ENCODE data around the gene TMTC1. TPM values are rescaled to one million over a fixed set of nuclear protein-coding genes. Genes with fewer than 3 reads are reported as not detected.

The TMTC1 gene
- total and polyA plus RNA-seq, 2 experiments from 2014 or later: 4.8 to 24.3 TPM

GRCh38 chr12:29713729-29714128 is 70.0 kb downstream of the TMTC1 start (continued):
- no peak for TF ChIP-seq POLR2AphosphoS5 (IDR thresholded peaks at IDR 0.05; ENCODE audit: low read depth)

- H2AFZ ChIP-seq: no peak overlapping the region
- H3K27ac ChIP-seq (ENCODE audit: low read depth): no peak overlapping the region
- H3K9me2 ChIP-seq (ENCODE audit: insufficient read depth): peaks cover 6% of the 10 kb centered on the region; the same call in 1 of the 2 replicates
Observed at GRCh38 chr12:29711381-29711780, 72.4 kb downstream of the TMTC1 start.

More at GRCh38 chr12:29711381-29711780, 72.4 kb downstream of the TMTC1 start:
- H3K27me3 Mint-ChIP-seq (ENCODE audit: insufficient read depth, low read depth, poor library complexity): peaks cover 2% of the 10 kb centered on the region
- H4K20me1 ChIP-seq (replicated peaks; ENCODE audit: insufficient read depth): no peaks in the 10 kb centered on the region
- no peak for ATAC-seq
- H3K4me2 ChIP-seq: no peak overlapping the region
- no peaks in the 10 kb centered on the region for H3K79me2 ChIP-seq (replicated peaks; ENCODE audit: insufficient read depth)
- no peak overlapping the region for H3K27ac Mint-ChIP-seq
- no peak overlapping the region for H3K4me3 ChIP-seq
- no peaks in the 10 kb centered on the region for H3K36me3 ChIP-seq (ENCODE audit: insufficient read depth)
- no peaks in the 10 kb centered on the region for H3K27me3 ChIP-seq (ENCODE audit: insufficient read depth)
- TF ChIP-seq REST (IDR thresholded peaks at IDR 0.05; ENCODE audit: unreplicated experiment) (no peak), CTCF (conservative IDR thresholded peaks at IDR 0.05; ENCODE audit: low read depth in 2 of 2) (no peak), ZNF462 (CRISPR knock-in tag; IDR thresholded peaks at IDR 0.05) (no peak), EZH2phosphoT487 (IDR thresholded peaks at IDR 0.05; ENCODE audit: unreplicated experiment) (no peak), NANOG (IDR thresholded peaks at IDR 0.05; ENCODE audit: borderline replicate concordance) (no peak), EZH2 (IDR thresholded peaks at IDR 0.05; ENCODE audit: low read depth, unreplicated experiment) (no peak), ETS1 (IDR thresholded peaks at IDR 0.05) (no peak), CREB1 (CRISPR knock-in tag; IDR thresholded peaks at IDR 0.05; ENCODE audit: low read depth) (no peak), ZNF114 (CRISPR knock-in tag; IDR thresholded peaks at IDR 0.05) (no peak), POLR2AphosphoS5 (IDR thresholded peaks at IDR 0.05; ENCODE audit: low read depth) (no peak), JUNB (IDR thresholded peaks at IDR 0.05; ENCODE audit: unreplicated experiment) (no peak)
- no peaks in the 10 kb centered on the region for H3K9me3 Mint-ChIP-seq
- peaks cover 13% of the 10 kb centered on the region for H3K4me1 ChIP-seq (ENCODE audit: insufficient read depth)
- no peak for DNase-seq (ENCODE audit: low spot score)
- H3F3A ChIP-seq (replicated peaks; ENCODE audit: low read depth): no peaks in the 10 kb centered on the region; the same call in 1 of the 2 replicates
- H3K4me1 Mint-ChIP-seq: peaks cover 58% of the 10 kb centered on the region
- H3K4me3 Mint-ChIP-seq: no peak overlapping the region
- peaks cover 3% of the 10 kb centered on the region; the same call in 1 of the 3 replicates for H3K36me3 Mint-ChIP-seq (ENCODE audit: low read depth)
